Fibroblast of skin of right biceps (primary cell): Measurements from ENCODE around the gene CYP11A1.

ENCODE experiments used
- DNase-seq: peaks from one replicate; pipeline ENCODE4 v3.0.0-alpha.2; 2013

The CYP11A1 gene

GRCh38 chr15:74340150-74340549 is 27.3 kb downstream of the CYP11A1 start:
- peak; percentile 42 for DNase-seq

DNA sequence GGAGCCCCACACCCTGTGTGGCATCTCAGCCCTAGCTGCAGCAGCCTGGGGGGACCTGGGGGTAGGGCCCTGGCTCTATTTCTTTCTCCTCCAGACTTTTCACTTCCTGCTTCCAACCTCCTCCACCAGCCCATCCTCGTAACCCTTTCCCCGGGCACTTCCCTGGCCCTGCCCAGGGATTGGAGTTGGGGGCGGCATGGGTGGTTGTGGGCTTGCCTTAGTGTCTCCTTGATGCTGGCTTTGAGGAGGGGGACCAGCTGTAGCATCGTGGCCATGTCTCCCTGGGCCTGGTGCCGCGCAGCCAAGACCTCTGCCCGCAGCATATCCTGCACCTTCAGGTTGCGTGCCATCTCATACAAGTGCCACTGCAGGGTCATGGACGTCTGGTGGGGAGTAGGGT is 28.1 kb downstream of the CYP11A1 start:
- DNase-seq = no peak

DNA sequence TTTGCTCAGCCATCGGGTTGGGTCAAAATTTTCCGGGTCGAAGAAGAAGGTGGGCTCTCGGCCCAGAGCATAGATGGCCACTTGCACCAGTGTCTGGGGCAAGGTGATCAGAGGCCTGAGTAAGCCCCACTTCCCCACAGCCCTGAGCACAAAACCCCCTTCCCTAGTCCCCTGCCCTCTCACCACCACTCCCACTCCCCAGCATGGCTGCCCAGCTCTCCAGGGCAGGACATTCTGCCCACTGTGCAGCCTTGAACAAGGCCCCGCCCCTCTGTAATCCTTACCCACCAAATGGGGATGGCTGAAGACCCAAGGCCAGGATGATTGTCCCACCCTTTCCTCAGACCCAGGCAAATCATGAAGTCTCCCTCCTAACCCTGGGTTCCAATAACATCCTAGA is 28.8 kb downstream of the CYP11A1 start:
- DNase-seq = no peak

DNA sequence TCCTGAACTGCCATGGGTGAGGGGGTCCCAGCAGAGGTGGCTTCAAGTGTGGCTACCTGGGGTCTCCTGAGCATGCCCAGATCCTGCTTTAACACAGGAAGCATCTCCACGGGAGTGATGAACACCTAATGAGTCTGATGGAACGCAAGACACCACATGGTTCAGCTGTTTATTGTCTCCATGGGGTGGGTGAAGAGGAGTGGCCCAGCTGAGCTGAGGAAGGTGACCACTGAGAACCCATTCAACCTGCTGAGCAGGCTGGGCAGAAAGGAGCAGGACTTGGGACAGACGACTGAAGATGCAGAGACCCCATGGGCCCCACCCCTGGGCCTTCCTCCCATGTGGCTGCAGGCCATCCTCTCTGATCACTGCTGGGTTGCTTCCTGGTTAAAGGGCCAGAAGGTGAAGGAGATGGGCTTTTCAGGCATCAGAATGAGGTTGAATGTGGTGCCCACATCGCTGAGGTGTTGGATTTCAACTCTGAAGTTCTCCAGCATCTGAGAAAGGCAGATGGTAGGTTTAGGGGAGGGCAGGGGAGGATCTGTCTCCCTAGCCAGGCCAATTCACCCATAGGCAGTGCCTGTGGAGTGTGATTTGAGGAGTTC is 29.7 kb downstream of the CYP11A1 start:
- no peak for DNase-seq

DNA sequence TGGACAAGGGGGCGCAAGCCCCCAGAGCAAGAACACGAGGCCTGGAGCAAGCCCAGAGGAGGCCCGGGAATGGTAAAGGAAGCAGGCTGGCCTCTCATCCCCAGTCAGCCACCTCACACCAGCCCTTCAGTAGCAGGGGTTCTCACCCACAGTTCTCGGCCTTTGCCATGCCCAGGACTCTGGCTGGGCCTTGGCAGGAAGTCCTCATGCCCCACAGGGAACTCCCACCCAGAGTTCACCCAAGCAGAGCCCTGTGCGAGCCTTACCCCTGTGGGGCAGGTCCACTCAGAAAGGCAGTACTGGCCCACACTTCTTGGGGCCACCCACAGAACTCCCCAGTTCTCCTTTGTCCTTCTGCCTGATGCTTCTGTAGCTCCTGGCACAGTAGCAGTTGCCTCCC is 30.3 kb downstream of the CYP11A1 start:
- DNase-seq = no peak

DNA sequence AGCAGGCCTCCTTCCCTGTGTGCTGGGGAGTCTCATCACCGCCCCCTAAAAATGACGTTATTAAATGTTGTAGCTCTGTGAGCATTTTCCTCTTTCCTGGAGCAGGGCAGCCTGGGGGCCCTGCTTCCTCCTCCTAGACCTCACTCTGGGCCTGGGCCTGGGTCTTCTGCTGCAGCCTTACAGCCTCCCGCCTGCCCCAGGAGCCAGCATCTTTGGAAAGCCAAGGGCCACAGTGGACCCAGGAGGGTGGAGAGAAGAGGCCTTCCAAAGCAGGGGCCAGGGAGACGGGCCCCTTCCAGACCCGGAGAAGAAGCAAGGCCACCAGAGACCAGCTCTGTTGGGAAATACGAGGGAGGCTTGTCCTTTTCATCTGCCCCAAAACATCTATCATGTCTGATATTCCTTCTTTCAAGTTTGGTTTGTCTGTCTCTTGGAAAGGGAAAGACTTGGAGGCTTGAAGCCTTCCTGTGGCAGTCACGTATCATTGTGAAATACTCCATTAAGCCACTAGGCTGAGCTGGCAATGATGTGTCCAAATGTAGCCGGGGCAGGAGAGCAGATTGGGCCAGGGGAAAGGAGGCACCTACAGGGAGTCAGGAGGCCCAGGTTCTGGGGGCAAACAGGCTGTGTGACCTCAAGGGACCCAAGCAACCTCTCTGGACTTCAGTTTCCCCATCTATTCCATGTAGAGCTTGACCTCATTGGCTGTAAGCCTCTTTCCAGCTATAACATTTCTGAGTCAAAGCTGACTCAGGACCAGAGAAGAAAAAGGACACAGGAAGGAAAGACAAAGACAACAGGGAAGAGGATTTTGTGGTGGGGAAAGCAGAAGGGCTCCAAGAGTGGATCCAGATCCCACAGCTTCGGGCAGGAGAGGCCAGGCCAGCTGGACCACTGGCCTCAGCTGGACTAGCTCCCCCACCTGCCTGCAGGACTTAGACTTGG is 31.1 kb downstream of the CYP11A1 start:
- peak; percentile 29 for DNase-seq

- no peak for DNase-seq
Measured at GRCh38 chr15:74335396-74335795, 32.0 kb downstream of the CYP11A1 start.

DNA sequence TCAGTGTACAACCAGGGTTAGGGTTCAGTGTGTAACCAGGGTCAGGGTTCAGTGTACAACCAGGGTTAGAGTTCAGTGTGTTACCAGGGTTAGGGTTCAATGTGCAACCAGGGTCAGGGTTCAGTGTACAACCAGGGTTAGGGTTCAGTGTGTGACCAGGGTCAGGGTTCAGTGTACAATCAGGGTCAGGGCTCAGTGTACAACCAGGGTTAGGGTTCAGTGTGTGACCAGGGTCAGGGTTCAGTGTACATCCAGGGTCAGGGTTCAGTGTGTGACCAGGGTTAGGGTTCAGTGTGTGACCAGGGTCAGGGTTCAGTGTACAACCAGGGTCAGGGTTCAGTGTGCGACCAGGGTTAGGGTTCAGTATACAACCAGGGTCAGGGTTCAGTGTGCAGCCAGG is 33.3 kb downstream of the CYP11A1 start:
- no peak for DNase-seq

GRCh38 chr15:74333662-74334061 is 33.8 kb downstream of the CYP11A1 start:
- DNase-seq = no peak

- no peak for DNase-seq
Measured at GRCh38 chr15:74333093-74333492, 34.4 kb downstream of the CYP11A1 start.

DNA sequence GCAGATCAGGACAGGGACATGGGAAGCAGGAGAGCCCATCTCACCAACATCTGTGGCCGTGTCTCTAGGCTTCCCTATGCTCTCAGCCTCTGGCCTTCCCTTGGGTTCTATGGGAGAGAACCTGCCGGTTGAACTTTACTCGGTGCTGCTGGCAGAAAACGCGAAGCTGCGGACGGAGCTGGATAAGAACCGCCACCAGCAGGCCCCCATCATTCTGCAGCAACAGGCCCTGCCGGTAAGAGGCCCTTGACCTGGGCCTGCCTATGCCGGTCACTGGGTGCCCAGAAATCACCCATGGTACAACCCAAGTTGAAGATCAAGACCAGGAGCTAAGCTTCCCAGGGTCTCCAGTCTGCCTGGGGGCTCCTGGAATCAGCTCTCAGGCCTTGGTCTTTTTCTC is 34.8 kb downstream of the CYP11A1 start:
- no peak for DNase-seq

- DNase-seq = no peak
Measured at GRCh38 chr15:74332011-74332410, 35.4 kb downstream of the CYP11A1 start.

- no peak for DNase-seq
Measured at GRCh38 chr15:74330861-74331408, 36.5 kb downstream of the CYP11A1 start.

DNA sequence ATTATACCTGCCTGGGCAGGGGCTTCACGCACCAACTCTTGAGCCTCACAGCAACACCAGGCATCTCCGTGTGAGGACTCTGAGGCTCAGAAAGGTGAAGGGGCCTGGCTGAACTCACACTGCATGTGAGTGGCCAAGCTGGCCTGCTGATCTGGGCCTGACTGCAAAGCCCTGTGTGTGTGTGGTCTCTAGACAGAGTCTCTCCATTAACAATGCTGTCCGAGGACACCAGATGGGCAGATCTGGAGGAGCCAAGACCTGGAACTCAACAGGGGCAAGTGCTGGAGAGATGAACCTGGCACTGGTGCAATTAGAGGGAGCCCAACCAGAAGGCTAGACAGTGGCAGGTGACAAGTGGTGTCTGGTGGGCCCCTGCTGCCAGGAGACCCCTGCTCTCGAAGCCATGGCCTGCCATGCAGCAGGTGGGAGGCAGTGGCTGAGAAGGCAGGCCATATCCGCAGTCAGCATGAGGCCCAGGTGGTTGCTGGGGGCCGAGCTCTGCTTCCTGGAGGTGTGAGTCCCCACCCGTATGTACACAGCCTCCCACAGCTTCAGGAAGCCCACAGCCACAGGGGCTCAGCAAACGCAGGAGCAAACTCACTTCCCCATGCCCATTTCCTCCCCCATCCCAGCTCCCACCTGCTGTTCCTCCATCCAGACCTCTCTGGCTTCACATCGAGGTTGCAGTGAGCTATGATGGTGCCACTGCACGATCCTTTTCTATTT is 39.0 kb downstream of the CYP11A1 start:
- DNase-seq = no peak

- DNase-seq = peak; percentile 22
Measured at GRCh38 chr15:74327756-74328155, 39.7 kb downstream of the CYP11A1 start.

DNA sequence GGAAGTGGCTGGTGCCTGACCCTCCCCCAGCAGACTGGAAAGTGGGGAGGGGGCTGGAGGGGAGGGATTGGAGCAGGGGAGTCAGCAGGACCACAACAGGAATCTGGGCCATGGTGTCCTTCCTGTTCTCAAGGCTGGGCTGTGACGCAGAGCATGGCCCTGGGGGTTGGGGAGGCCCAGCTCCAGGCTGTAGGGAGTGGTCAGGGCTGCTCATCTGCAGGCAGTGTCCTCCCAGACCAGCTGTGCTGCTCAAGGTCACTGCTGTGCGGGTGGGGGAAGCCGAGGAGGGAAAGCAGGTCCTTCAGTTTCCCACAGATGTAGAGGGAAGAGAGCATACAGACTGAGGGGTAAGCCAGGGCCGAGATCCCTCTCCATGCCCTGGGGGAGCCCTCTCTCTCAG is 40.7 kb downstream of the CYP11A1 start:
- no peak for DNase-seq

- DNase-seq = no peak
Measured at GRCh38 chr15:74324714-74325113, 42.7 kb downstream of the CYP11A1 start.

GRCh38 chr15:74322558-74323180 is 44.8 kb downstream of the CYP11A1 start:
- DNase-seq = peak; percentile 63

GRCh38 chr15:74320352-74321247 is 46.8 kb downstream of the CYP11A1 start:
- peak; percentile 60 for DNase-seq

GRCh38 chr15:74319596-74320351 is 47.7 kb downstream of the CYP11A1 start:
- peak; percentile 6 for DNase-seq

DNA sequence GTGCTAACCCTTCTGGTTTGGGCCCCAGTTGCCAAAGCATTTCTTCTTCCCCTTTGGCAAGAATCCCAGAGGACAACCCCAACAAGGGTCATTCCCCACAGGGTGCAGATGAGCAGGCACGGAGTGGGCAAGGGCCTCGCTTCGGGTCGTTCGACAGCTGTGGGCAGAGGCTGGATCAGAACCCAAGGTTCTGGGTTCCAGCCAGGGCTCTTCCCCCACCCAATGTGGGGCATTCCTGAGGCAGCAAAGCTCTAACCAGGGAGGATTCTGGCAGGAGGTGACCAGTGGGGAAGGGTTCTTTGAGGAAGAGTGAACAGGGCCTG is 48.3 kb downstream of the CYP11A1 start:
- DNase-seq = no peak
